ENCODE measurements around the gene ANK2.

Gene ANK2

DNA sequence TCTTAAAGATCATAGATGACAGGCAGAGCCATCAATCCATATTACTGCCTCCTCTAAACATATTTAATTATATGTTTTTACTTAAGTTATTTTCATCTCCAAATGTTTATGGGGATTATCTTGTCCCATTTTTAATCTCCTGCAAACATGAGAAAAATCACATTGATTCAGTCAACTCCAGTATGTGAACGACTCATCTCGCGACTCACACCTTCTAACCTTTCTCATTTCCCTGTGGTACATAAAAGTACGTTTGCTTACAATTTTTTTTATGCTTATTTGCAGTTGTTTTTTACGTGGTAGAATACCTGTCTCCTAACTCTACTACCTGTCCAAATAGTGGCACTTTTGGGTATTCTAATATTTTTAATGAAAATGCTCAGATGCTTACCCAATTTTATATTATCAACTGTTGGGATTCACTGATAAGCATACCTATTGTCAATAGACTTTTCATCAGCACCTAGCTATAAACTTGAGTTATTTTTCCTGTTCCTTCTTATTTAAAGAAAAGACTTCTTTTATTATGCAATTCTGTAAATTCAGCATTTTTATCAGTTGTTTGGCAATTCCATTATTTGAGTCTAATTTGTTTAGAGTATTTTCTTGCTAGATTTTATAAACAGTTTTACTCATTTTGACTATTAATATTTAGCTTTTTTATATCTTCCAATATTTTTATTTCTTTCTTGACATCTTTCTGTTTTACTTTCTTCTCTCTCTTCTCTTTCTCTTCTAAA, 276.6 kb downstream of the ANK2 start:
- TF ChIP-seq, protein P1, sequence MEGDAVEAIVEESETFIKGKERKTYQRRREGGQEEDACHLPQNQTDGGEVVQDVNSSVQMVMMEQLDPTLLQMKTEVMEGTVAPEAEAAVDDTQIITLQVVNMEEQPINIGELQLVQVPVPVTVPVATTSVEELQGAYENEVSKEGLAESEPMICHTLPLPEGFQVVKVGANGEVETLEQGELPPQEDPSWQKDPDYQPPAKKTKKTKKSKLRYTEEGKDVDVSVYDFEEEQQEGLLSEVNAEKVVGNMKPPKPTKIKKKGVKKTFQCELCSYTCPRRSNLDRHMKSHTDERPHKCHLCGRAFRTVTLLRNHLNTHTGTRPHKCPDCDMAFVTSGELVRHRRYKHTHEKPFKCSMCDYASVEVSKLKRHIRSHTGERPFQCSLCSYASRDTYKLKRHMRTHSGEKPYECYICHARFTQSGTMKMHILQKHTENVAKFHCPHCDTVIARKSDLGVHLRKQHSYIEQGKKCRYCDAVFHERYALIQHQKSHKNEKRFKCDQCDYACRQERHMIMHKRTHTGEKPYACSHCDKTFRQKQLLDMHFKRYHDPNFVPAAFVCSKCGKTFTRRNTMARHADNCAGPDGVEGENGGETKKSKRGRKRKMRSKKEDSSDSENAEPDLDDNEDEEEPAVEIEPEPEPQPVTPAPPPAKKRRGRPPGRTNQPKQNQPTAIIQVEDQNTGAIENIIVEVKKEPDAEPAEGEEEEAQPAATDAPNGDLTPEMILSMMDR (IDR thresholded peaks at IDR 0.05): no peak

GRCh38 chr4:113327494-113327893, 278.0 kb downstream of the ANK2 start:
- TF ChIP-seq, protein P1 (IDR thresholded peaks at IDR 0.05): no peak
- Histone ChIP-seq H3K27ac (no peak overlapping the region), H3K27me3 (no peaks in the 10 kb centered on the region), H3K4me1 (ENCODE audit: control insufficient read depth in 1 of 2, insufficient read depth in 1 of 2, low read depth in 1 of 2, low read length in 1 of 2) (no peaks in the 10 kb centered on the region), H3K36me3 (no peaks in the 10 kb centered on the region), H3K9me3 (no peaks in the 10 kb centered on the region), H3K4me3 (ENCODE audit: low read depth in 1 of 2, low read length in 1 of 2) (no peak overlapping the region)

More for the DNA sequence above, 276.6 kb downstream of the ANK2 start:
- no peaks in the 10 kb centered on the region for H3K9me3 ChIP-seq
- H3K36me3 ChIP-seq: no peaks in the 10 kb centered on the region
- H3K27ac ChIP-seq: no peak overlapping the region
- no peaks in the 10 kb centered on the region for H3K27me3 ChIP-seq
- no peak overlapping the region for H3K4me3 ChIP-seq (ENCODE audit: low read depth in 1 of 2, low read length in 1 of 2)
- H3K4me1 ChIP-seq (ENCODE audit: control insufficient read depth in 1 of 2, insufficient read depth in 1 of 2, low read depth in 1 of 2, low read length in 1 of 2): no peaks in the 10 kb centered on the region

- Histone ChIP-seq H3K4me1 (ENCODE audit: control insufficient read depth in 1 of 2, insufficient read depth in 1 of 2, low read depth in 1 of 2, low read length in 1 of 2) (no peaks in the 10 kb centered on the region), H3K36me3 (no peaks in the 10 kb centered on the region), H3K4me3 (ENCODE audit: low read depth in 1 of 2, low read length in 1 of 2) (no peak overlapping the region), H3K27me3 (no peaks in the 10 kb centered on the region), H3K27ac (no peak overlapping the region), H3K9me3 (no peaks in the 10 kb centered on the region)
- TF ChIP-seq, protein P1 (IDR thresholded peaks at IDR 0.05): no peak
Measured at GRCh38 chr4:113328514-113328913, 279.1 kb downstream of the ANK2 start.

DNA sequence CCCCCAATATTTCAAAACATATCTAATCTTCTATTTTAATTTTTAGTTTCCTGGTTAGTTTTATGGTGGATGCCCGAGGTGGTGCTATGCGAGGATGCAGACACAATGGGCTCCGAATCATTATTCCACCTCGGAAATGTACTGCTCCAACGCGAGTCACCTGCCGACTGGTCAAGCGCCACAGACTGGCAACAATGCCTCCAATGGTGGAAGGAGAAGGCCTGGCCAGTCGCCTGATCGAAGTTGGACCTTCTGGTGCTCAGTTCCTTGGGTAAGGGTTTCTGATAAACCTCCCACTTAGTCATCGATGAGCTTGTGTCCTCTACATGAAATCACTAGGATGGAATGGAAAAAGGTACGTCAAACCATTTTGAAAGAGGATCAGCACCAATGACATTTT, 280.7 kb downstream of the ANK2 start:
- H3K4me1 ChIP-seq (ENCODE audit: control insufficient read depth in 1 of 2, insufficient read depth in 1 of 2, low read depth in 1 of 2, low read length in 1 of 2): no peaks in the 10 kb centered on the region
- no peaks in the 10 kb centered on the region for H3K36me3 ChIP-seq
- H3K4me3 ChIP-seq (ENCODE audit: low read depth in 1 of 2, low read length in 1 of 2): no peak overlapping the region
- no peaks in the 10 kb centered on the region for H3K9me3 ChIP-seq
- no peaks in the 10 kb centered on the region for H3K27me3 ChIP-seq
- TF ChIP-seq, protein P1 (IDR thresholded peaks at IDR 0.05): no peak
- H3K27ac ChIP-seq: no peak overlapping the region

GRCh38 chr4:113331811-113332210, 282.4 kb downstream of the ANK2 start:
- TF ChIP-seq, protein P1 (IDR thresholded peaks at IDR 0.05): no peak
- H3K4me1 ChIP-seq (ENCODE audit: control insufficient read depth in 1 of 2, insufficient read depth in 1 of 2, low read depth in 1 of 2, low read length in 1 of 2): no peaks in the 10 kb centered on the region
- no peaks in the 10 kb centered on the region for H3K36me3 ChIP-seq
- no peak overlapping the region for H3K27ac ChIP-seq
- H3K4me3 ChIP-seq (ENCODE audit: low read depth in 1 of 2, low read length in 1 of 2): no peak overlapping the region
- H3K9me3 ChIP-seq: no peaks in the 10 kb centered on the region
- H3K27me3 ChIP-seq: no peaks in the 10 kb centered on the region
